ENCODE results near the gene CHAC2. TPM values are rescaled to one million over a fixed set of nuclear protein-coding genes. Genes with fewer than 3 reads are reported as not detected.

CHAC2 gene
- total RNA-seq, 1 donor from 2014 or later: 3.6 TPM

DNA sequence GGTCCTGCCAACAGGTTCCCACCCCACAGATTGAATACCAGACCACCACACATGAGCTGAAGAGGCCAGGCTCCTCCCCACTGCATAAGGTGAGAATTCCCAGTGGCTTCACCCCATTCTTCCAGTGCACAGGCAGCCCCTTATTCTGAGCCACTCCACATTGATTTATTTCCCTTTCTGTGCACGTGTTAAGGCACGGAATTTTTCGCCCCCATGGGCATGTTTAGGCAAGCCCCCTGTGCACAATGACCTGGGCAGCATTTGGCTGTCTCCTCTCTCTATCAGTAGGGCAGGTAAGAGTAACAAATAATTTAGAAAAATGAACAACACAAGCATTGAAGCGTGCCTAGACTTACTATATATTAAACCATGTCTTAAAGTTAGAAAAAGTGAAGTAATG is 15.2 kb upstream of the CHAC2 start:
- peak overlapping the region; percentile 15 for H3K4me2 ChIP-seq (ENCODE audit: low read length)
- H3K9me3 ChIP-seq (ENCODE audit: insufficient read depth, low read depth, low read length): no peaks in the 10 kb centered on the region
- no peak overlapping the region for H3K27ac Mint-ChIP-seq (ENCODE audit: unreplicated experiment)
- no peak overlapping the region for H3K4me3 Mint-ChIP-seq (ENCODE audit: unreplicated experiment)
- peaks cover 3% of the 10 kb centered on the region for H3K36me3 ChIP-seq (ENCODE audit: insufficient read depth, low read length)
- no peaks in the 10 kb centered on the region for H3K9me3 Mint-ChIP-seq (ENCODE audit: unreplicated experiment)
- no peak overlapping the region for H2AFZ ChIP-seq (ENCODE audit: low read depth, low read length)
- no peaks in the 10 kb centered on the region for H3K27me3 ChIP-seq (ENCODE audit: insufficient read depth, low read length)
- no peak for TF ChIP-seq EZH2 (IDR thresholded peaks at IDR 0.05; ENCODE audit: insufficient read depth, low read length)
- TF ChIP-seq, protein P1, sequence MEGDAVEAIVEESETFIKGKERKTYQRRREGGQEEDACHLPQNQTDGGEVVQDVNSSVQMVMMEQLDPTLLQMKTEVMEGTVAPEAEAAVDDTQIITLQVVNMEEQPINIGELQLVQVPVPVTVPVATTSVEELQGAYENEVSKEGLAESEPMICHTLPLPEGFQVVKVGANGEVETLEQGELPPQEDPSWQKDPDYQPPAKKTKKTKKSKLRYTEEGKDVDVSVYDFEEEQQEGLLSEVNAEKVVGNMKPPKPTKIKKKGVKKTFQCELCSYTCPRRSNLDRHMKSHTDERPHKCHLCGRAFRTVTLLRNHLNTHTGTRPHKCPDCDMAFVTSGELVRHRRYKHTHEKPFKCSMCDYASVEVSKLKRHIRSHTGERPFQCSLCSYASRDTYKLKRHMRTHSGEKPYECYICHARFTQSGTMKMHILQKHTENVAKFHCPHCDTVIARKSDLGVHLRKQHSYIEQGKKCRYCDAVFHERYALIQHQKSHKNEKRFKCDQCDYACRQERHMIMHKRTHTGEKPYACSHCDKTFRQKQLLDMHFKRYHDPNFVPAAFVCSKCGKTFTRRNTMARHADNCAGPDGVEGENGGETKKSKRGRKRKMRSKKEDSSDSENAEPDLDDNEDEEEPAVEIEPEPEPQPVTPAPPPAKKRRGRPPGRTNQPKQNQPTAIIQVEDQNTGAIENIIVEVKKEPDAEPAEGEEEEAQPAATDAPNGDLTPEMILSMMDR (IDR thresholded peaks at IDR 0.05; ENCODE audit: insufficient read depth, low read depth, low read length): no peak
- DNase-seq (ENCODE audit: low read depth): no peak
- H3K27ac ChIP-seq (ENCODE audit: low read depth, low read length): peak overlapping the region; percentile 16
- no peak for FAIRE-seq
- peaks cover 6% of the 10 kb centered on the region for H3K36me3 Mint-ChIP-seq (ENCODE audit: low read depth, unreplicated experiment)
- H3K4me3 ChIP-seq (ENCODE audit: insufficient read depth, low read depth, low read length): no peak overlapping the region
- no peaks in the 10 kb centered on the region for H4K20me1 ChIP-seq (ENCODE audit: insufficient read depth, low read length)
- H3K27me3 Mint-ChIP-seq (ENCODE audit: low read depth, unreplicated experiment): no peaks in the 10 kb centered on the region
- peaks cover 10% of the 10 kb centered on the region for H3K4me1 Mint-ChIP-seq (ENCODE audit: low read depth, unreplicated experiment)
- H3K9ac ChIP-seq (ENCODE audit: low read length): no peak overlapping the region
- peaks cover 9% of the 10 kb centered on the region for H3K4me1 ChIP-seq (ENCODE audit: insufficient read depth, low read length)
- no peaks in the 10 kb centered on the region for H3K79me2 ChIP-seq (ENCODE audit: insufficient read depth, low read length)

DNA sequence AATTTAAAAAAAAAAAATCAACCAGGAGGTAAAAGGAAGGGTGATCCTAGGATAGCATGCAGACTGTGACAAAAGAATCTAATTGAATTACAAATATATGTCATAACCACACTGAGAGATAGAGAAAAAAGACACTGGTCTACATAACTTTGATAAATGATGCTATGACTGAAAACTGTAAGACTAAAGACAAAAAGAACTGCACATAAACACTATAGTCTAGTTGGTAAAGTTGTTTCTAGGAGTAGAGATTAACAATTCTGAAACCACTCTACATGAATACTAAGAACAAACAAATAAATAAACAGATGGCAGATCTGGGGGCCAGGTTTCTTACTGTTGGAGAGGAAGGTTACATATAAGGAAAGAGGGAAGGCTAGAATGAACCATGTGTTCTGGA is 14.6 kb upstream of the CHAC2 start:
- Histone ChIP-seq H3K9me3 (ENCODE audit: insufficient read depth, low read depth, low read length) (no peaks in the 10 kb centered on the region), H2AFZ (ENCODE audit: low read depth, low read length) (no peak overlapping the region), H3K4me2 (ENCODE audit: low read length) (no peak overlapping the region), H3K36me3 (ENCODE audit: insufficient read depth, low read length) (peaks cover 3% of the 10 kb centered on the region), H3K27me3 (ENCODE audit: insufficient read depth, low read length) (no peaks in the 10 kb centered on the region), H3K4me3 (ENCODE audit: insufficient read depth, low read depth, low read length) (no peak overlapping the region), H3K79me2 (ENCODE audit: insufficient read depth, low read length) (no peaks in the 10 kb centered on the region), H3K9ac (ENCODE audit: low read length) (no peak overlapping the region), H4K20me1 (ENCODE audit: insufficient read depth, low read length) (no peaks in the 10 kb centered on the region), H3K4me1 (ENCODE audit: insufficient read depth, low read length) (peaks cover 9% of the 10 kb centered on the region), H3K27ac (ENCODE audit: low read depth, low read length) (no peak overlapping the region)
- H3K4me1 Mint-ChIP-seq (ENCODE audit: low read depth, unreplicated experiment): peaks cover 10% of the 10 kb centered on the region
- H3K27ac Mint-ChIP-seq (ENCODE audit: unreplicated experiment): no peak overlapping the region
- DNase-seq (ENCODE audit: low read depth) (no peak), FAIRE-seq (no peak)
- peaks cover 12% of the 10 kb centered on the region for H3K36me3 Mint-ChIP-seq (ENCODE audit: low read depth, unreplicated experiment)
- no peak overlapping the region for H3K4me3 Mint-ChIP-seq (ENCODE audit: unreplicated experiment)
- H3K9me3 Mint-ChIP-seq (ENCODE audit: unreplicated experiment): no peaks in the 10 kb centered on the region
- no peak for TF ChIP-seq EZH2 (IDR thresholded peaks at IDR 0.05; ENCODE audit: insufficient read depth, low read length)
- TF ChIP-seq, protein P1 (IDR thresholded peaks at IDR 0.05; ENCODE audit: insufficient read depth, low read depth, low read length): no peak
- H3K27me3 Mint-ChIP-seq (ENCODE audit: low read depth, unreplicated experiment): no peaks in the 10 kb centered on the region

DNA sequence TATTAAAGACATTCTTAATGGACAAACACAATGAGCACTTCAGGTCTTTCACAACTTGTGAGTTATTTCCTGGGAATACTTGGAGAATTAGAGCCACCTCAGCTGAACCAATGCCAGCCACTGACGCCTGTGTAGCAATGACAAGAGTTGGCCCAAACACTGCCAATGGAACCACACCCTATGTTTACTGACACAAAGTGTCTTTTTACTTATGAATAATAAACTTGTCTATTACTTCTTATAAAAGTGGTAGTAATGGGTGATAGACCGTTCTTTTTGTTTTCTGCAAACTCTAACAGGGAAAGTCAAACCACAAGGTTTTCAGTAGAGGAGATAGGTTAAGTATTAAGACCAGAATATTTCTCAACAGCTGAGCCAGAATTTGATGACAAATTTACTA is 12.5 kb upstream of the CHAC2 start:
- Mint-ChIP-seq H3K4me3 (ENCODE audit: unreplicated experiment) (no peak overlapping the region), H3K36me3 (ENCODE audit: low read depth, unreplicated experiment) (peaks cover 14% of the 10 kb centered on the region), H3K27me3 (ENCODE audit: low read depth, unreplicated experiment) (no peaks in the 10 kb centered on the region), H3K4me1 (ENCODE audit: low read depth, unreplicated experiment) (peaks cover 10% of the 10 kb centered on the region), H3K9me3 (ENCODE audit: unreplicated experiment) (no peaks in the 10 kb centered on the region), H3K27ac (ENCODE audit: unreplicated experiment) (no peak overlapping the region)
- Histone ChIP-seq H3K36me3 (ENCODE audit: insufficient read depth, low read length) (peaks cover 3% of the 10 kb centered on the region), H3K27ac (ENCODE audit: low read depth, low read length) (no peak overlapping the region), H3K9me3 (ENCODE audit: insufficient read depth, low read depth, low read length) (no peaks in the 10 kb centered on the region), H3K4me1 (ENCODE audit: insufficient read depth, low read length) (peaks cover 9% of the 10 kb centered on the region), H3K9ac (ENCODE audit: low read length) (no peak overlapping the region), H4K20me1 (ENCODE audit: insufficient read depth, low read length) (no peaks in the 10 kb centered on the region), H3K4me2 (ENCODE audit: low read length) (no peak overlapping the region), H3K79me2 (ENCODE audit: insufficient read depth, low read length) (no peaks in the 10 kb centered on the region), H3K27me3 (ENCODE audit: insufficient read depth, low read length) (no peaks in the 10 kb centered on the region), H3K4me3 (ENCODE audit: insufficient read depth, low read depth, low read length) (no peak overlapping the region), H2AFZ (ENCODE audit: low read depth, low read length) (no peak overlapping the region)
- no peak for FAIRE-seq
- DNase-seq (ENCODE audit: low read depth): no peak
- no peak for TF ChIP-seq EZH2 (IDR thresholded peaks at IDR 0.05; ENCODE audit: insufficient read depth, low read length)
- TF ChIP-seq, protein P1 (IDR thresholded peaks at IDR 0.05; ENCODE audit: insufficient read depth, low read depth, low read length): no peak
